MM.1S (cell line): ENCODE data around the gene TCL1B.

Source experiments
- CTCF ChIP-seq: fragments of 300-600 bp; sonication (generic); IDR thresholded peaks from 2 replicates; pipeline ENCODE4 v1.5.1; 2016; ENCODE audit warnings: antibody characterized with exemption, low read length, mixed read lengths
- EZH2 ChIP-seq: fragments of 300-600 bp; sonication (generic); optimal IDR thresholded peaks from 2 replicates; pipeline ENCODE3; 2017; ENCODE audit warnings: low read depth, mild to moderate bottlenecking, antibody characterized with exemption, low read length, mixed read lengths
- EZH2phosphoT487 ChIP-seq: fragments of 300-600 bp; sonication (generic); IDR thresholded peaks from 2 replicates; pipeline ENCODE4 v1.6.1; 2018; ENCODE audit warnings: antibody characterized with exemption, low read length

DNA sequence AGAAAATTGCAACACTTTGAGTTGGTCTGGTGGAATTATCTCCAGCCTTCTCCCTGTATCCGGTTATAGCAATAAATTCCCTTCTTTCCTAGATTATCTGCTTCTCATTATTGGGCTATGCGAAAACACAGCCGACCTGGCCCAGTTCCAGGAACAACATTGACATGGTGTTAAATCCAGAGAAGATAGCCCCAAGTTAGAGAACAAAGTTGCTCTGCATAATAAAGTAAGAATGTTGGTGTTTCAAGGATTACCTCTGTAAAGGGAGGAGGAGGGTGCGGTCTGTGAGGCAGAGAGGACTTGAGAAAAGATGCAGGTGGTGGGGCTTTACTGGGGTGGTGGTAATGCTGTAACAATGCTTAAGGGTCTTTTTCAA lies 15.6 kb downstream of the TCL1B start:
- TF ChIP-seq EZH2 (no peak), CTCF (no peak), EZH2phosphoT487 (no peak)
